ENCODE measurements around the gene NLRP9. TPM values are rescaled to one million over a fixed set of nuclear protein-coding genes. Genes with fewer than 3 reads are reported as not detected.

NLRP9 gene
- total RNA-seq, 1 donor from 2014 or later = not detected

DNA sequence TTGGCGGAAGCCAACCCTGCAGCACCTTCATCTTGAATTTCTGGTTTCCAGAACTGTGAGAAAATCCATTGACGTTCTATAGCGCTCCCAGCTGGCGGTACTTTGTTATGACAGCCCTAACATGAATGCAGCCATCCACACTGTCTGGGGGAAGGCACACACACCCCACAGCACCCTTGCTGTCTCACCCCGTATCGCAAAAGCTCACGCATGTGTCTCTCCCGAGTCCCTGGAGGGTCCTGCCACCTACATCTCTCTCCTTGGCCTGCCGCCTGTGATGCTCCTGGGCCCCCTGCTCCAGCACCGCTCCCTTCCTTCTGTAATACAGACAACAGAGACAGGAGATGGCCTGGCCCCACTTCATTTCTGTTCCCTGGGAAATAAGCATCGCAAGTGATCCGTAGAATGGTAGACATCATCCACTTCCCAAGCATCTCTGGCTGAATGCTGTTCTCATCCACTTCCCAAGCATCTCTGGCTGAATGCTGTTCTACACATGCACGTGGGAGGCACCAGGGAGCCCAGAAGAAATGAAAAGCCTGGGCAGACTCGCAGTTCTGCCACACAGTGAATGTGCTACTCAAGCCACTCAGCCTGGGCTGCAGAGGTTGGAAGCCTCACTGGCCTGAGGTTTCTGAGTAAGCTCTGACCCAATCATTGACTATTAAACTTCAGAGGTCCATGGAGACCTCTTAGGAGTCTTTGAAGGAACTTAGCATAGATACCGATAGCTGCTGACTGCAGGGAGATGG is 33.5 kb downstream of the NLRP9 start:
- no peak for DNase-seq (ENCODE audit: low read depth)

GRCh38 chr19:55703790-55704215 is 34.4 kb downstream of the NLRP9 start:
- no peak for DNase-seq (ENCODE audit: low read depth)

GRCh38 chr19:55702131-55702627 is 36.0 kb downstream of the NLRP9 start:
- DNase-seq (ENCODE audit: low read depth) = no peak

DNA sequence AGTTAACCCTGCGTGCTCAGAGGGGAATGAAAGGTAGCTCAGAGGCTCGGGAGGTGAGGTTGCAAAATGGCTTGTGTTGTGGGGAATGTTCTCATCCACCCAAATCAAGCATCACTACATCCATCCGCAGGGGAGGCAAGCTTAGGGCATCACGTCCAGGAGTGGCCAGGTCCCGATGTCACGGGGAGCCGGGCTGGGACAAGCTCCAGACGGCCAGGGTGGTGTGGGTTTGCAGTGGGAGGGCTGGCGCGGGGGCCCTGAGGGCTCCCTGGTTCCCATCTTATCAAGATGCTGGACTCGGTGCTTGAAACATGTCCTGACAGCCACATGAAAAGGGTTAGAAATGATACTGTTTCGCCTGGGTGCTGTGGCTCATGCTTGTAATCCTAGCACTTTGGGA is 37.4 kb downstream of the NLRP9 start:
- DNase-seq (ENCODE audit: low read depth) = no peak

DNA sequence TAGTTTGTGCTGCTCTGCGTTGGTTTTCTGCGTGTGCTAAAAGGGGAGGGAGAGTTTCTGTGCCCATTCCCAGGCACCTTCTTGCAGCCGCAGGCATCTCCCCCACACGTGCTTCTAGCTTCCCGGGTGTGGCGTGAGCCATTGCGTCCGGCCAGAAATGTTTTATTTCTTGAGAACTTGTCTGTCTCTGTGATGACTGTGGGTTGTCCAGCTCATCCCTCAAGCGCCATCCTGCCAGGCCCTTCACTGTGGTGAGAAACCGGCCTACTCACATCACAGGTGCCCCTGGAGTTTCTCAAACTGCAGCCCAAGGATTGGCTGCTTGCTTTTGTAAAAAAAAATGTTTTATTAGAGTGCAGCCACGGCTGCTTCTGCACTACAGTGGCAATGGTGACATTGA is 39.0 kb downstream of the NLRP9 start:
- DNase-seq (ENCODE audit: low read depth) = no peak

- DNase-seq (ENCODE audit: low read depth) = no peak
Observed at GRCh38 chr19:55698256-55698655, 39.9 kb downstream of the NLRP9 start.

GRCh38 chr19:55697698-55698097 is 40.5 kb downstream of the NLRP9 start:
- no peak for DNase-seq (ENCODE audit: low read depth)

DNA sequence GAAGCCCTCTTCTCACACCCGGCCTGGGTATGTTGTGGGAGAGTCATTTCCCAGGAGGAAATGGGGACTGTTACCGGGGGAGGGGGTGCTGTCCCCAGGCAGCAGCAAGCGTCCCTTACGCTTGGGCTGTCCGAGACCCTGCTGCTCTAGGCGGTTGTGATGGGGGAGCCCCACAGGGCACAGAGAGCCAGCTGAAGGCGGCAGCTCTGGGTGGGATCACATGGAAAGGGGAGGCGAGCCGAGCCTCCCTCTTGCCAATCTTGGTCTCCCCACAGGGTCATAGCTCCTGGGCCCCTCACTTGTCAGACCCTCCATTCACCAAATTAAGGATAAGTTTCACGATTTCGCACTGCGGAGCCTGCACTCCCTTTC is 41.1 kb downstream of the NLRP9 start:
- no peak for DNase-seq (ENCODE audit: low read depth)

DNA sequence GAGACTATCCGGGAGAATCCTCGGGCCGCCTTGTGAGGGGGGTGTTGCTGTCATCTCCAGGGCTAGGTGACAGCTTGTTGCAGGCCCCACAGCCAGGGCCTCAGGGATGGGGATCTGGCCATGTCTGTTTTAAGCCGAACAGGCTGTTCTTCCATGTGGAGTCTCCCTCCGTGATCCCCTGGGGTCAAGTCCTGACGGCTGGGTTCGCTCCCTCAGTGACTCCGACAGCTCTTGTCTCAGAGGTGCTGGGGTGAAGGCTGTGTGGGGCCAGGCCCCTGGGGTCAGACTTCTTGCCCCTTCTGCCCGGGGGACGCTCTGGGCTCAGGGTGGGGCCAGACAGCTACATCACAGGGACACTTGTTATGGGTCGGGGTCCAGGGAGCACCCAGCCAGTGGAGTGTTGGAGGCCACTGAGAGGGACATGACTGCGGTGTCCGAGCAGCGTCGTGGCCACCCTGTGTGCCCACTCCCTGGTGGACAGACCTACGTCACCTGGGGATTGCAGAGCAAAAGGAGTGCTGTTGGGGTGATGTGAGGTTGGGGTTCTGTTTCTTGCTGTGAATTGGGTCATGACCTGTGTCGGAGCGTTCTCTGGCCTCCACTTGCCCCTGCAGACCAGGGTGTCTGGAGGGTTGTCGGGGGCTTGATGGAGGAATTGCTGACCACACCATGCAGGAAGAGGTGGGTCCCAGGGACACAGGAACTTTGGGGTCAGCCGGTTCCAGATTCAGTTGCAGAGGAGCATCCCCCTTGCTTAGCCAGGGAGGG is 41.7 kb downstream of the NLRP9 start:
- no peak for DNase-seq (ENCODE audit: low read depth)

DNA sequence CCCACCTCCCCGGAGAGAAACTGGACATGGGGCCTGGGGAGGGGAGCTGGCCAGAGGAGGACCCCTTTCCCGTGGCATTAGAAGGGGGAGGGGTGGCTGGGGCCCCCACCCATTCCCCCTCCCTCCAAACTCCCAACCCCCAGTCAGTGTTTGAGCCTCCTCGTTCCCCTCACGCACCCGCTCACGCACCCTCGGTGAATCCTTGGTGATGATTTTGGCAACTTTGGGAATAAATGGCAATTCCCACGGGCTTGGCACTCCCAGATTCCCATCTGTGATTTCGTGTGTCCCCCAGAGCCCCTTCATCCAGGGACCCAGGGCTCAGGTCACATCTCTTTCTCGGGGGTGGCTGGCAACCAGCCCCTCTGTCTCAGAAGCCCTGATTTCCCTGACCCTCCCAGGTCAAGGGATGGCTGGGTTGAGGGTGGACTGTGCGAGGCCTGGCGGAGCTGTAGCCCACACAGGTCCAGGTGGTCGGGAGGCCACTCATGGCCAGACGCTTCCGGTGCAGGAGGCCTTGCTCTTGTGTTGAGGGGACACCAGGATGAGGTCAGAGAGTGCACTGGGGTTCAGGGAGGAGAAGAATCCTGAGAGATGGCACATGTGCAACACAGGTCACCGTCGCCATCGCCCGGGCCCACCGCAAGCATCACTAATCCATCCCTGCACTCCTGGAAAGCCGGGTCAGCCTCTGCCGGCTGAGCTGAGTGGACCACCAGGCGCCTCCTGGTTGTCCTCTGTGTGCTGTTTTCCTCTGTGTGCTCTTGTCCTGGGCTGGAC is 42.5 kb downstream of the NLRP9 start:
- no peak for DNase-seq (ENCODE audit: low read depth)

- DNase-seq (ENCODE audit: low read depth) = no peak
Observed at GRCh38 chr19:55694656-55695491, 43.3 kb downstream of the NLRP9 start.

DNA sequence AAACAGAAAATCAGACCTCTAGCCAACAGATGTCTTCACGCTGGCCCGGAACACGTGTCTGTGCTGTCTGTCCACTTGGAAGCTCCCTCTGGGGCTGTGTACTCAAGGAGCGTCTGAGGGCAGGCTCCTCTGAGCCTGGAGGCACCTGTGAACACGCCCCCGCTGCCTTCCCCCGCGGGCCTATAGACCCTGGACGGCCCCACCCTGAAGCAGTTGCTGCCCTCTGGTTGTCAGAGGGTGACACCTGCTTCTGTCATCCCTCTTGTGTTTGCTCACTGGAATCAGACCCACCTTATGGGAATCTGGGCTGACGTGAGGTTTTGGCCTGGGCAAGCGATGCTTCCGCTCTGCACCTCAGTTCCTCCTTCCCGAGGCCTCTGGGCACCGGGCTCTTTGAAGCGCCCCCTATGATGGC is 44.0 kb downstream of the NLRP9 start:
- DNase-seq (ENCODE audit: low read depth) = no peak

DNA sequence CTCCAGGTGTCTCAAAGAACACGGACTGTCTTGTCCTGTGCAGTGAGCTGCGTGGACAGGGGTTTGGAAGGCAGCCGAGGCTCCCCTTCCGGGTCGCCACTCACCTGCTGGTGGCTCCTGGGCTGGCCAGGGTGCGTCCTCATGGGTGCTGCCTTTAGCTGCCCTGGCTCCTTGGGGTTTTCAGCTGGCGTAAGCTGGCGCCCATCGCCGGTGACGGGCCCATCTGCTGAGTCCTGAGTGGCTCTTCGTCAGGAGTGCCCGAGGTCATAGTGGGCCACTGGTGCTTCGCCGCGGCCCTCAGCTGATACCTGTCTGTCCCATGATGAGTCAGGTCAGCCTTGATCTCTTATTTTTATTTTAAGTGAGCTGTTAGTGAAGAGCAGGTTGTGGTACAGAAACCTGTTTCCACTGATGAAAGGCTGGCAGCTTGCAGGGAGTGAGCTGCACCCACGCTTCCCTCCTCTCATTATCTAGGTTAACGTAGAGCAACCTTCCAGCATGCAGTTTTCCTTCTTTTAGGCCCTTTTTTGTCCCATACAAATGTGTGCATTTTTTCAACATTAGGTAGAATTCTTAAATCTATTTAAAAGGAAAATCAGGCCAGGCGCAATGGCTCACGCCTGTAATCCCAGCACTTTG is 44.7 kb downstream of the NLRP9 start:
- no peak for DNase-seq (ENCODE audit: low read depth)

DNA sequence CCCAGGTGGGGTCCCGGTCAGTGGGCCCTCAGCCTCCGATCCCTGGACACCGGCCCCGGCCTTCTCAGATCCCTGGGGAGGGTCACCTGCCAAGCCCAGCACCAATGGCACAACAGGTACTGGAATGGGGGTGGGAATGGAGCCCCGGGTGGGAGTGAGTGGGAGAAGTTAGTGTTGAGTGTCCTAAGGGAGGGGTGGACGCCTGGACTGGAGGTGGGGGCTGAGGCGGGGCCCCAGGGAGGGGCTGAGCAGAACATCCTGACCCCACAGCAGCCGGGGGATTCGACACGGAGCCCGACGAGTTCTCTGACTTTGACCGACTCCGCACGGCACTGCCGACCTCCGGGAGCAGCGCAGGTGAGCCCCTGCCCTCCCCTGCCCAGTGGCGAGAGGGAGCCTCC is 45.5 kb downstream of the NLRP9 start:
- DNase-seq (ENCODE audit: low read depth) = no peak

DNA sequence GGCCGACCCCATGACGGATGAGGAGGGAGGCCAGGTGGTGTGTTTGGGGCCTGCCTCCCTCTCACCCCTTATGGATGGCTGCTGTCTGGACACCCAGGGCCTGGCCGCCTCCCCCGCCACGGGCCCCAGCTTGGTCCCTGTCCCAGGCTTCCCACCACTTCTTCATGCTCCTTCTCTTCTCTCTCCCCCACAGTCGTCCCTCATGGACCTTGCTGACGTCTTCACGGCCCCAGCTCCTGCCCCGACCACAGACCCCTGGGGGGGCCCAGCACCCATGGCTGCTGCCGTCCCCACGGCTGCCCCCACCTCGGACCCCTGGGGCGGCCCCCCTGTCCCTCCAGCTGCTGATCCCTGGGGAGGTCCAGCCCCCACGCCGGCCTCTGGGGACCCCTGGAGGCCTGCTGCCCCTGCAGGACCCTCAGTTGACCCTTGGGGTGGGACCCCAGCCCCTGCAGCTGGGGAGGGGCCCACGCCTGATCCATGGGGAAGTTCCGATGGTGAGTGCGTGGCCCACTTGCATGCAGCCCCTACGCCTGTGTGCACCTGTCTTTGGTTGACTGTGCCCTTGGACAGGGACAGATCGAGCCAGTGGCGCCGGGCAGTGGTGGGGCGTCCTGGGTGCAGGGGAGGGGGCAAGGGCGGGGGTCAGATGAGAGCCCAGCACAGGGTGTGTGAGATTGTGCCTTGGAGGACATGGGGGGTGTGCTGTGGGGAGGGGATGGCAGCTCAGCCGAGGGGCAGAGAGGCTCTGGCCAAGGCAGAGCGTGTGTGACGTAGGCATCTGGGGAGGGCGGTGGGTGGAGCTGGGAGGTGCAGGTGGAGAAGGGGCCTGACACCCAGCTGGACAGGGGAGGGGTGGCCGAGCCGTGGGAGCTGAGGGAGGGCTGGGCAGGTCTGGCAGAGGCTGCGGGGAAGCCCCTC is 46.4 kb downstream of the NLRP9 start:
- no peak for DNase-seq (ENCODE audit: low read depth)

- DNase-seq (ENCODE audit: low read depth) = no peak
Observed at GRCh38 chr19:55690769-55691545, 47.2 kb downstream of the NLRP9 start.

- DNase-seq (ENCODE audit: low read depth) = no peak
Observed at GRCh38 chr19:55690109-55690768, 48.0 kb downstream of the NLRP9 start.

Data from myocyte (in vitro differentiated cells).